GM23338 (cell line): ENCODE results near the gene CERT1.

Source experiments
- CREB1 ChIP-seq: fragments of 250-450 bp; sonication (Bioruptor Pico); IDR thresholded peaks from 2 replicates; pipeline ENCODE4 v1.5.0; 2020; ENCODE audit warnings: low read depth, mild to moderate bottlenecking, moderate library complexity
- EZH2 ChIP-seq: fragments of 200-600 bp; sonication (generic); IDR thresholded peaks from one replicate; pipeline ENCODE4 v1.8.0; 2017; ENCODE audit warnings: antibody characterized with exemption, mild to moderate bottlenecking, low read depth; ENCODE audit not compliant: unreplicated experiment
- EZH2phosphoT487 ChIP-seq: fragments of 200-600 bp; sonication (generic); IDR thresholded peaks from one replicate; pipeline ENCODE4 v1.8.1; 2018; ENCODE audit warnings: antibody characterized with exemption; ENCODE audit not compliant: unreplicated experiment
- JUNB ChIP-seq: IDR thresholded peaks from one replicate; pipeline ENCODE4 v1.6.1; 2016; ENCODE audit warnings: antibody characterized with exemption; ENCODE audit not compliant: unreplicated experiment
- NANOG ChIP-seq: IDR thresholded peaks from 2 replicates; pipeline ENCODE4 v1.6.1; 2016; ENCODE audit warnings: antibody characterized with exemption, borderline replicate concordance
- POLR2AphosphoS5 ChIP-seq: IDR thresholded peaks from 2 replicates; pipeline ENCODE4 v1.6.1; 2016; ENCODE audit warnings: antibody characterized with exemption, low read depth
- STAT1 ChIP-seq: IDR thresholded peaks from one replicate; pipeline ENCODE4 v1.6.1; 2016; ENCODE audit warnings: antibody characterized with exemption; ENCODE audit not compliant: unreplicated experiment
- ZNF114 ChIP-seq: fragments of 250-450 bp; sonication (Bioruptor Pico); IDR thresholded peaks from 2 replicates; pipeline ENCODE4 v1.5.0; 2020; ENCODE audit warnings: mild to moderate bottlenecking, moderate library complexity
- ZNF331 ChIP-seq: fragments of 250-450 bp; sonication (Bioruptor Pico); IDR thresholded peaks from 2 replicates; pipeline ENCODE4 v1.5.0; 2020; ENCODE audit warnings: low read depth, mild to moderate bottlenecking, moderate library complexity
- TF ChIP-seq, protein P1 (sequence below), 2 experiments: fragments of 200-600 bp in 1 of 2; sonication (generic) in 1 of 2; conservative IDR thresholded peaks; 2 replicates each; pipeline versions ENCODE4 v1.5.1 to v1.6.1; 2016 to 2017; ENCODE audit warnings: antibody characterized with exemption in 2 of 2, low read depth in 2 of 2, mild to moderate bottlenecking in 2 of 2, moderate library complexity in 1 of 2
- TF ChIP-seq, protein P2 (sequence below): IDR thresholded peaks from one replicate; pipeline ENCODE4 v1.6.1; 2018; ENCODE audit warnings: antibody characterized with exemption; ENCODE audit not compliant: unreplicated experiment
- TF ChIP-seq, protein P3 (sequence below): fragments of 250-450 bp; sonication (Bioruptor Pico); IDR thresholded peaks from 2 replicates; pipeline ENCODE4 v1.5.0; 2020; ENCODE audit warnings: mild to moderate bottlenecking, moderate library complexity
- TF ChIP-seq, protein P4 (sequence below): IDR thresholded peaks from 2 replicates; pipeline ENCODE4 v1.6.1; 2016; ENCODE audit warnings: antibody characterized with exemption

DNA sequence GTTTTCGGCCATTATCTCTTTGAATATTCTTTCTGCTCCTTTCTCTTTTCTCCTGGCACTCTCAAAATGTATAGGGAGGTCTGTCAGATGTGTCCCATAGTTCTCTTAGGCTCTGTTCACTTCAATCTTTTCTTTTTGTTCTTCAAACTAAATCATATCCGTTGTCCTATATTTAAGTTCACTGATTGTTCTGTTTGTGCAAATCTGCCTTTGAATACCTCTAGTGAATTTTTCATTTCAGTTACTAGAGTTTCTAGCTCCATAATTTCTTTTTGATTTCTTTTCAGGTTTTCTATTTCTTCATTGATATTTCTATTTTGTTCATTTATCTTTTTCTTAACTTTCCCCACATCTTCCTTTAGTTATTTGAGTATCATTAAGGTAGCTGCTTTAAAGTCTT is 65.4 kb downstream of the CERT1 start:
- no peak for TF ChIP-seq POLR2AphosphoS5
- TF ChIP-seq CREB1 (CRISPR knock-in tag), result no peak
- TF ChIP-seq, protein P1, sequence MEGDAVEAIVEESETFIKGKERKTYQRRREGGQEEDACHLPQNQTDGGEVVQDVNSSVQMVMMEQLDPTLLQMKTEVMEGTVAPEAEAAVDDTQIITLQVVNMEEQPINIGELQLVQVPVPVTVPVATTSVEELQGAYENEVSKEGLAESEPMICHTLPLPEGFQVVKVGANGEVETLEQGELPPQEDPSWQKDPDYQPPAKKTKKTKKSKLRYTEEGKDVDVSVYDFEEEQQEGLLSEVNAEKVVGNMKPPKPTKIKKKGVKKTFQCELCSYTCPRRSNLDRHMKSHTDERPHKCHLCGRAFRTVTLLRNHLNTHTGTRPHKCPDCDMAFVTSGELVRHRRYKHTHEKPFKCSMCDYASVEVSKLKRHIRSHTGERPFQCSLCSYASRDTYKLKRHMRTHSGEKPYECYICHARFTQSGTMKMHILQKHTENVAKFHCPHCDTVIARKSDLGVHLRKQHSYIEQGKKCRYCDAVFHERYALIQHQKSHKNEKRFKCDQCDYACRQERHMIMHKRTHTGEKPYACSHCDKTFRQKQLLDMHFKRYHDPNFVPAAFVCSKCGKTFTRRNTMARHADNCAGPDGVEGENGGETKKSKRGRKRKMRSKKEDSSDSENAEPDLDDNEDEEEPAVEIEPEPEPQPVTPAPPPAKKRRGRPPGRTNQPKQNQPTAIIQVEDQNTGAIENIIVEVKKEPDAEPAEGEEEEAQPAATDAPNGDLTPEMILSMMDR (conservative IDR thresholded peaks at IDR 0.05; ENCODE audit: low read depth in 2 of 2), result no peak
- TF ChIP-seq, protein P2, sequence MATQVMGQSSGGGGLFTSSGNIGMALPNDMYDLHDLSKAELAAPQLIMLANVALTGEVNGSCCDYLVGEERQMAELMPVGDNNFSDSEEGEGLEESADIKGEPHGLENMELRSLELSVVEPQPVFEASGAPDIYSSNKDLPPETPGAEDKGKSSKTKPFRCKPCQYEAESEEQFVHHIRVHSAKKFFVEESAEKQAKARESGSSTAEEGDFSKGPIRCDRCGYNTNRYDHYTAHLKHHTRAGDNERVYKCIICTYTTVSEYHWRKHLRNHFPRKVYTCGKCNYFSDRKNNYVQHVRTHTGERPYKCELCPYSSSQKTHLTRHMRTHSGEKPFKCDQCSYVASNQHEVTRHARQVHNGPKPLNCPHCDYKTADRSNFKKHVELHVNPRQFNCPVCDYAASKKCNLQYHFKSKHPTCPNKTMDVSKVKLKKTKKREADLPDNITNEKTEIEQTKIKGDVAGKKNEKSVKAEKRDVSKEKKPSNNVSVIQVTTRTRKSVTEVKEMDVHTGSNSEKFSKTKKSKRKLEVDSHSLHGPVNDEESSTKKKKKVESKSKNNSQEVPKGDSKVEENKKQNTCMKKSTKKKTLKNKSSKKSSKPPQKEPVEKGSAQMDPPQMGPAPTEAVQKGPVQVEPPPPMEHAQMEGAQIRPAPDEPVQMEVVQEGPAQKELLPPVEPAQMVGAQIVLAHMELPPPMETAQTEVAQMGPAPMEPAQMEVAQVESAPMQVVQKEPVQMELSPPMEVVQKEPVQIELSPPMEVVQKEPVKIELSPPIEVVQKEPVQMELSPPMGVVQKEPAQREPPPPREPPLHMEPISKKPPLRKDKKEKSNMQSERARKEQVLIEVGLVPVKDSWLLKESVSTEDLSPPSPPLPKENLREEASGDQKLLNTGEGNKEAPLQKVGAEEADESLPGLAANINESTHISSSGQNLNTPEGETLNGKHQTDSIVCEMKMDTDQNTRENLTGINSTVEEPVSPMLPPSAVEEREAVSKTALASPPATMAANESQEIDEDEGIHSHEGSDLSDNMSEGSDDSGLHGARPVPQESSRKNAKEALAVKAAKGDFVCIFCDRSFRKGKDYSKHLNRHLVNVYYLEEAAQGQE, result no peak
- no peak for TF ChIP-seq JUNB
- no peak for TF ChIP-seq EZH2
- no peak for TF ChIP-seq EZH2phosphoT487
- TF ChIP-seq NANOG, result no peak
- no peak for TF ChIP-seq ZNF114 (CRISPR knock-in tag)
- TF ChIP-seq, protein P3, sequence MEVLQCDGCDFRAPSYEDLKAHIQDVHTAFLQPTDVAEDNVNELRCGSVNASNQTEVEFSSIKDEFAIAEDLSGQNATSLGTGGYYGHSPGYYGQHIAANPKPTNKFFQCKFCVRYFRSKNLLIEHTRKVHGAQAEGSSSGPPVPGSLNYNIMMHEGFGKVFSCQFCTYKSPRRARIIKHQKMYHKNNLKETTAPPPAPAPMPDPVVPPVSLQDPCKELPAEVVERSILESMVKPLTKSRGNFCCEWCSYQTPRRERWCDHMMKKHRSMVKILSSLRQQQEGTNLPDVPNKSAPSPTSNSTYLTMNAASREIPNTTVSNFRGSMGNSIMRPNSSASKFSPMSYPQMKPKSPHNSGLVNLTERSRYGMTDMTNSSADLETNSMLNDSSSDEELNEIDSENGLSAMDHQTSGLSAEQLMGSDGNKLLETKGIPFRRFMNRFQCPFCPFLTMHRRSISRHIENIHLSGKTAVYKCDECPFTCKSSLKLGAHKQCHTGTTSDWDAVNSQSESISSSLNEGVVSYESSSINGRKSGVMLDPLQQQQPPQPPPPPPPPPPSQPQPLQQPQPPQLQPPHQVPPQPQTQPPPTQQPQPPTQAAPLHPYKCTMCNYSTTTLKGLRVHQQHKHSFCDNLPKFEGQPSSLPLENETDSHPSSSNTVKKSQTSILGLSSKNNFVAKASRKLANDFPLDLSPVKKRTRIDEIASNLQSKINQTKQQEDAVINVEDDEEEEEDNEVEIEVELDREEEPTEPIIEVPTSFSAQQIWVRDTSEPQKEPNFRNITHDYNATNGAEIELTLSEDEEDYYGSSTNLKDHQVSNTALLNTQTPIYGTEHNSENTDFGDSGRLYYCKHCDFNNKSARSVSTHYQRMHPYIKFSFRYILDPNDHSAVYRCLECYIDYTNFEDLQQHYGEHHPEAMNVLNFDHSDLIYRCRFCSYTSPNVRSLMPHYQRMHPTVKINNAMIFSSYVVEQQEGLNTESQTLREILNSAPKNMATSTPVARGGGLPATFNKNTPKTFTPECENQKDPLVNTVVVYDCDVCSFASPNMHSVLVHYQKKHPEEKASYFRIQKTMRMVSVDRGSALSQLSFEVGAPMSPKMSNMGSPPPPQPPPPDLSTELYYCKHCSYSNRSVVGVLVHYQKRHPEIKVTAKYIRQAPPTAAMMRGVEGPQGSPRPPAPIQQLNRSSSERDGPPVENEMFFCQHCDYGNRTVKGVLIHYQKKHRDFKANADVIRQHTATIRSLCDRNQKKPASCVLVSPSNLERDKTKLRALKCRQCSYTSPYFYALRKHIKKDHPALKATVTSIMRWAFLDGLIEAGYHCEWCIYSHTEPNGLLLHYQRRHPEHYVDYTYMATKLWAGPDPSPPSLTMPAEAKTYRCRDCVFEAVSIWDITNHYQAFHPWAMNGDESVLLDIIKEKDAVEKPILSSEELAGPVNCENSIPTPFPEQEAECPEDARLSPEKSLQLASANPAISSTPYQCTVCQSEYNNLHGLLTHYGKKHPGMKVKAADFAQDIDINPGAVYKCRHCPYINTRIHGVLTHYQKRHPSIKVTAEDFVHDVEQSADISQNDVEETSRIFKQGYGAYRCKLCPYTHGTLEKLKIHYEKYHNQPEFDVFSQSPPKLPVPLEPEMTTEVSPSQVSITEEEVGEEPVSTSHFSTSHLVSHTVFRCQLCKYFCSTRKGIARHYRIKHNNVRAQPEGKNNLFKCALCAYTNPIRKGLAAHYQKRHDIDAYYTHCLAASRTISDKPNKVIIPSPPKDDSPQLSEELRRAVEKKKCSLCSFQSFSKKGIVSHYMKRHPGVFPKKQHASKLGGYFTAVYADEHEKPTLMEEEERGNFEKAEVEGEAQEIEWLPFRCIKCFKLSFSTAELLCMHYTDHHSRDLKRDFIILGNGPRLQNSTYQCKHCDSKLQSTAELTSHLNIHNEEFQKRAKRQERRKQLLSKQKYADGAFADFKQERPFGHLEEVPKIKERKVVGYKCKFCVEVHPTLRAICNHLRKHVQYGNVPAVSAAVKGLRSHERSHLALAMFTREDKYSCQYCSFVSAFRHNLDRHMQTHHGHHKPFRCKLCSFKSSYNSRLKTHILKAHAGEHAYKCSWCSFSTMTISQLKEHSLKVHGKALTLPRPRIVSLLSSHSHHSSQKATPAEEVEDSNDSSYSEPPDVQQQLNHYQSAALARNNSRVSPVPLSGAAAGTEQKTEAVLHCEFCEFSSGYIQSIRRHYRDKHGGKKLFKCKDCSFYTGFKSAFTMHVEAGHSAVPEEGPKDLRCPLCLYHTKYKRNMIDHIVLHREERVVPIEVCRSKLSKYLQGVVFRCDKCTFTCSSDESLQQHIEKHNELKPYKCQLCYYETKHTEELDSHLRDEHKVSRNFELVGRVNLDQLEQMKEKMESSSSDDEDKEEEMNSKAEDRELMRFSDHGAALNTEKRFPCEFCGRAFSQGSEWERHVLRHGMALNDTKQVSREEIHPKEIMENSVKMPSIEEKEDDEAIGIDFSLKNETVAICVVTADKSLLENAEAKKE (CRISPR knock-in tag), result no peak
- no peak for TF ChIP-seq STAT1
- TF ChIP-seq, protein P4, sequence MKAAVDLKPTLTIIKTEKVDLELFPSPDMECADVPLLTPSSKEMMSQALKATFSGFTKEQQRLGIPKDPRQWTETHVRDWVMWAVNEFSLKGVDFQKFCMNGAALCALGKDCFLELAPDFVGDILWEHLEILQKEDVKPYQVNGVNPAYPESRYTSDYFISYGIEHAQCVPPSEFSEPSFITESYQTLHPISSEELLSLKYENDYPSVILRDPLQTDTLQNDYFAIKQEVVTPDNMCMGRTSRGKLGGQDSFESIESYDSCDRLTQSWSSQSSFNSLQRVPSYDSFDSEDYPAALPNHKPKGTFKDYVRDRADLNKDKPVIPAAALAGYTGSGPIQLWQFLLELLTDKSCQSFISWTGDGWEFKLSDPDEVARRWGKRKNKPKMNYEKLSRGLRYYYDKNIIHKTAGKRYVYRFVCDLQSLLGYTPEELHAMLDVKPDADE, result no peak
- no peak for TF ChIP-seq ZNF331
